ENCODE measurements around the gene KRTAP2-1. TPM values are rescaled to one million over a fixed set of nuclear protein-coding genes. Genes with fewer than 3 reads are reported as not detected.
"Not testable (repeated sequence)": the region's sequence is repeated elsewhere in the genome, so short reads cannot be mapped to it uniquely, and the experiment has no call there.

KRTAP2-1 gene
- total RNA-seq, 1 experiment from 2014 or later, result not detected

- Histone ChIP-seq H3K27me3 (ENCODE audit: low read length) (no peaks in the 10 kb centered on the region), H3K36me3 (ENCODE audit: low read depth, low read length) (no peaks in the 10 kb centered on the region), H3K9me3 (ENCODE audit: low read length) (no peaks in the 10 kb centered on the region), H4K20me1 (ENCODE audit: low read length) (no peaks in the 10 kb centered on the region), H2AFZ (ENCODE audit: low read length) (no peak overlapping the region), H3K27ac (ENCODE audit: low read length) (no peak overlapping the region), H3K9me2 (replicated peaks; ENCODE audit: low read length) (no peaks in the 10 kb centered on the region), H3K4me1 (ENCODE audit: insufficient read depth, low read length) (peaks cover 6% of the 10 kb centered on the region), H3K4me2 (ENCODE audit: low read length) (no peak overlapping the region), H3K79me2 (ENCODE audit: low read length) (no peaks in the 10 kb centered on the region), H3K4me3 (ENCODE audit: low read length) (no peak overlapping the region), H3F3A (ENCODE audit: low read length, unreplicated experiment) (no peaks in the 10 kb centered on the region), H3K9ac (ENCODE audit: low read length) (no peak overlapping the region)
- intact Hi-C loops (cut with micrococcal nuclease), result no loop called here
- ATAC-seq, result no peak
- no peak for DNase-seq
- TF ChIP-seq EZH2 (IDR thresholded peaks at IDR 0.05; ENCODE audit: low read length, unreplicated experiment) (no peak), CTCF (conservative IDR thresholded peaks at IDR 0.05; ENCODE audit: low read depth, low read length) (no peak), EZH2phosphoT487 (IDR thresholded peaks at IDR 0.05; ENCODE audit: borderline replicate concordance, low read length) (no peak)
- no TSS peak for BruUV-seq (replicated peaks)
- ChIA-PET POLR2A (ENCODE audit: unreplicated experiment) (no interaction called here), CTCF (no interaction called here)
Observed at GRCh38 chr17:41037853-41038350, 9.2 kb downstream of the KRTAP2-1 start.

GRCh38 chr17:41034346-41034935 lies 12.7 kb downstream of the KRTAP2-1 start, which contains the start of gene KRTAP1-3:
Gene KRTAP1-3 (minus strand): TSS chr17:41034874. CDS start chr17:41034821, 53 bp downstream.
- H2AFZ ChIP-seq (ENCODE audit: low read length); H3F3A ChIP-seq (ENCODE audit: low read length, unreplicated experiment); H3K27me3 ChIP-seq (ENCODE audit: low read length); H3K4me1 ChIP-seq (ENCODE audit: insufficient read depth, low read length); H3K79me2 ChIP-seq (ENCODE audit: low read length); H3K4me2 ChIP-seq (ENCODE audit: low read length); ATAC-seq; H3K36me3 ChIP-seq (ENCODE audit: low read depth, low read length); CTCF ChIA-PET; BruUV-seq (replicated peaks); DNase-seq; H3K4me3 ChIP-seq (ENCODE audit: low read length); H3K27ac ChIP-seq (ENCODE audit: low read length); H3K9me3 ChIP-seq (ENCODE audit: low read length); H3K9me2 ChIP-seq (replicated peaks; ENCODE audit: low read length); H4K20me1 ChIP-seq (ENCODE audit: low read length); POLR2A ChIA-PET (ENCODE audit: unreplicated experiment); intact Hi-C loops (cut with micrococcal nuclease); H3K9ac ChIP-seq (ENCODE audit: low read length): not testable (repeated sequence)

GRCh38 chr17:41029633-41030245 lies 17.4 kb downstream of the KRTAP2-1 start, which contains the start of gene KRTAP1-4:
Gene KRTAP1-4 (minus strand): TSS chr17:41030195. CDS start chr17:41030078, 117 bp downstream.
- peaks cover 17% of the 10 kb centered on the region for H3K4me1 ChIP-seq (ENCODE audit: insufficient read depth, low read length)
- ChIA-PET POLR2A (ENCODE audit: unreplicated experiment) (no interaction called here), CTCF (no interaction called here)
- H3F3A ChIP-seq (ENCODE audit: low read length, unreplicated experiment), result no peaks in the 10 kb centered on the region
- no peak for TF ChIP-seq CTCF (conservative IDR thresholded peaks at IDR 0.05; ENCODE audit: low read depth, low read length)
- no peak for TF ChIP-seq EZH2 (IDR thresholded peaks at IDR 0.05; ENCODE audit: low read length, unreplicated experiment)
- no peak for TF ChIP-seq EZH2phosphoT487 (IDR thresholded peaks at IDR 0.05; ENCODE audit: borderline replicate concordance, low read length)
- no peak within 1 kb of the TSS for H3K4me3 ChIP-seq (ENCODE audit: low read length)
- H4K20me1 ChIP-seq (ENCODE audit: low read length), result no peaks in the 10 kb centered on the region
- intact Hi-C loops (cut with micrococcal nuclease), result no loop called here
- no peak within 1 kb of the TSS for H3K9ac ChIP-seq (ENCODE audit: low read length)
- H3K27ac ChIP-seq (ENCODE audit: low read length), result no peak within 1 kb of the TSS
- H3K9me2 ChIP-seq (replicated peaks; ENCODE audit: low read length), result no peaks in the 10 kb centered on the region
- H3K9me3 ChIP-seq (ENCODE audit: low read length), result no peaks in the 10 kb centered on the region
- BruUV-seq (replicated peaks), result no TSS peak
- DNase-seq, result no peak
- H3K79me2 ChIP-seq (ENCODE audit: low read length), result no peaks in the 10 kb centered on the region
- no peaks in the 10 kb centered on the region for H3K27me3 ChIP-seq (ENCODE audit: low read length)
- no peak for ATAC-seq
- no peaks in the 10 kb centered on the region for H3K36me3 ChIP-seq (ENCODE audit: low read depth, low read length)
- no peak within 1 kb of the TSS for H3K4me2 ChIP-seq (ENCODE audit: low read length)
- H2AFZ ChIP-seq (ENCODE audit: low read length), result no peak within 1 kb of the TSS

Data from PC-3 (cell line).